Tongue (tissue), 2 donors: ENCODE results near the gene ATP4A. TPM values are rescaled to one million over a fixed set of nuclear protein-coding genes. Genes with fewer than 3 reads are reported as not detected.
"Not testable (repeated sequence)": the region's sequence is repeated elsewhere in the genome, so short reads cannot be mapped to it uniquely, and the experiment has no call there.

Experiments
- DNase-seq: peaks from one replicate; pipeline ENCODE4 v3.0.0-alpha.2; 2015
- total RNA-seq: library from RNA; depleted of rRNA; stranded (reverse); fragments of >200 nt; gene quantifications from one replicate; pipeline ENCODE4 v1.2.3, GENCODE V29; 2014

The ATP4A gene
- not detected for total RNA-seq

- DNase-seq, result no peak
Measured at GRCh38 chr19:35563207-35563829, at the start of gene ATP4A. TSS of gene ATP4A (minus strand) at chr19:35563658. CDS start at chr19:35563629, 29 bp downstream.

GRCh38 chr19:35612559-35613321 is 49.3 kb upstream of the ATP4A start, which contains the start of gene HAUS5:
TSS of gene HAUS5 (plus strand) at chr19:35612735. CDS start at chr19:35612795, 60 bp downstream.
- DNase-seq, result peak; percentile 96

GRCh38 chr19:35612224-35612558 is 48.7 kb upstream of the ATP4A start:
- DNase-seq, result no peak

- DNase-seq, result no peak
Measured at GRCh38 chr19:35609851-35610353, 46.4 kb upstream of the ATP4A start.

GRCh38 chr19:35608251-35608650 is 44.8 kb upstream of the ATP4A start:
- no peak for DNase-seq

GRCh38 chr19:35607661-35608060 is 44.2 kb upstream of the ATP4A start:
- no peak for DNase-seq

GRCh38 chr19:35607170-35607569 is 43.7 kb upstream of the ATP4A start:
- not testable (repeated sequence) for DNase-seq

GRCh38 chr19:35604436-35604835 is 41.0 kb upstream of the ATP4A start:
- not testable (repeated sequence) for DNase-seq

GRCh38 chr19:35601971-35602370 is 38.5 kb upstream of the ATP4A start:
- DNase-seq, result no peak

GRCh38 chr19:35596366-35596999 is 33.0 kb upstream of the ATP4A start:
- no peak for DNase-seq

- no peak for DNase-seq
Measured at GRCh38 chr19:35595928-35596327, 32.5 kb upstream of the ATP4A start.

GRCh38 chr19:35595026-35595425 is 31.6 kb upstream of the ATP4A start:
- DNase-seq, result not testable (repeated sequence)

- DNase-seq, result peak; percentile 71
Measured at GRCh38 chr19:35592226-35592625, 28.8 kb upstream of the ATP4A start.

- no peak for DNase-seq
Measured at GRCh38 chr19:35590875-35591274, 27.4 kb upstream of the ATP4A start.

- no peak for DNase-seq
Measured at GRCh38 chr19:35587321-35587720, 23.9 kb upstream of the ATP4A start.

GRCh38 chr19:35585848-35586247 is 22.4 kb upstream of the ATP4A start, which contains the start of gene PMIS2:
TSS of gene PMIS2 (plus strand) at chr19:35586173. CDS start at chr19:35586260, 87 bp downstream.
- no peak for DNase-seq

- DNase-seq, result no peak
Measured at GRCh38 chr19:35582760-35583159, 19.3 kb upstream of the ATP4A start.

- DNase-seq, result no peak
Measured at GRCh38 chr19:35578707-35579106, 15.2 kb upstream of the ATP4A start.

GRCh38 chr19:35577918-35578317 is 14.5 kb upstream of the ATP4A start:
- no peak for DNase-seq

GRCh38 chr19:35571406-35571965 is 8.0 kb upstream of the ATP4A start:
- peak; percentile 50 for DNase-seq

- no peak for DNase-seq
Measured at GRCh38 chr19:35569281-35569781, 5.9 kb upstream of the ATP4A start.

- no peak for DNase-seq
Measured at GRCh38 chr19:35566738-35567137, 3.3 kb upstream of the ATP4A start.
